Measurements from ENCODE around the gene ANGPTL4. TPM values are rescaled to one million over a fixed set of nuclear protein-coding genes. Genes with fewer than 3 reads are reported as not detected.

Gene ANGPTL4
- total RNA-seq, 4 donors from 2014 or later, result 15.3 to 56.4 (median 19.1) TPM

DNA sequence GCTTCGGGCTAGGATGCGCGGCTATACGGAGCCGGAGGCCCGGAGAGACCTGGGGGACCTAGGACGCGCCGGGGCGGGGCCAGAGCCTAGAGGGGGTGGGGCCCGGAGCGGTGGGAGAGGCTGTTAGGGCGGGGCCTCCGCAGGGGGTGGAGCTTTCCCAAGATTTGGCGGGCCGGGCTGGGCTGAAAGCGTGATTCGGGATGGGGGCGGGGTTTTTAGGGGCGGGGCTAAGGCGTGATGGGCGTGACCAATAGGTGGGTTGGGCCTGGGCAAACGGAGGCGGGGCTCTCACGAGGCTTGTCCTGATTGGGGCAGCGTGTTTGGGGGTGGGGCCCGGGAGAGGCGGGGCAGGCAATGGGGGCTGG, 26.6 kb downstream of the ANGPTL4 start:
- TF ChIP-seq POLR2A (IDR thresholded peaks at IDR 0.05) (no peak), EP300 (IDR thresholded peaks at IDR 0.05) (no peak), POLR2AphosphoS5 (IDR thresholded peaks at IDR 0.05) (no peak)
- TF ChIP-seq, protein P1, sequence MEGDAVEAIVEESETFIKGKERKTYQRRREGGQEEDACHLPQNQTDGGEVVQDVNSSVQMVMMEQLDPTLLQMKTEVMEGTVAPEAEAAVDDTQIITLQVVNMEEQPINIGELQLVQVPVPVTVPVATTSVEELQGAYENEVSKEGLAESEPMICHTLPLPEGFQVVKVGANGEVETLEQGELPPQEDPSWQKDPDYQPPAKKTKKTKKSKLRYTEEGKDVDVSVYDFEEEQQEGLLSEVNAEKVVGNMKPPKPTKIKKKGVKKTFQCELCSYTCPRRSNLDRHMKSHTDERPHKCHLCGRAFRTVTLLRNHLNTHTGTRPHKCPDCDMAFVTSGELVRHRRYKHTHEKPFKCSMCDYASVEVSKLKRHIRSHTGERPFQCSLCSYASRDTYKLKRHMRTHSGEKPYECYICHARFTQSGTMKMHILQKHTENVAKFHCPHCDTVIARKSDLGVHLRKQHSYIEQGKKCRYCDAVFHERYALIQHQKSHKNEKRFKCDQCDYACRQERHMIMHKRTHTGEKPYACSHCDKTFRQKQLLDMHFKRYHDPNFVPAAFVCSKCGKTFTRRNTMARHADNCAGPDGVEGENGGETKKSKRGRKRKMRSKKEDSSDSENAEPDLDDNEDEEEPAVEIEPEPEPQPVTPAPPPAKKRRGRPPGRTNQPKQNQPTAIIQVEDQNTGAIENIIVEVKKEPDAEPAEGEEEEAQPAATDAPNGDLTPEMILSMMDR (IDR thresholded peaks at IDR 0.05), result no peak
- peaks cover 71% of the 10 kb centered on the region for H3K4me1 ChIP-seq
- H3K36me3 ChIP-seq, result no peaks in the 10 kb centered on the region
- no peaks in the 10 kb centered on the region for H3K27me3 ChIP-seq
- no peaks in the 10 kb centered on the region for H3K9me3 ChIP-seq
- peak; percentile 98 to 99 for DNase-seq (ENCODE audit: low spot score in 2 of 2)
- under 1% methylated on average over 17 of the region's 28 CpGs for WGBS
- peak overlapping the region; percentile 100 for H3K27ac ChIP-seq
- H3K4me3 ChIP-seq, result peak overlapping the region; percentile 74

DNA sequence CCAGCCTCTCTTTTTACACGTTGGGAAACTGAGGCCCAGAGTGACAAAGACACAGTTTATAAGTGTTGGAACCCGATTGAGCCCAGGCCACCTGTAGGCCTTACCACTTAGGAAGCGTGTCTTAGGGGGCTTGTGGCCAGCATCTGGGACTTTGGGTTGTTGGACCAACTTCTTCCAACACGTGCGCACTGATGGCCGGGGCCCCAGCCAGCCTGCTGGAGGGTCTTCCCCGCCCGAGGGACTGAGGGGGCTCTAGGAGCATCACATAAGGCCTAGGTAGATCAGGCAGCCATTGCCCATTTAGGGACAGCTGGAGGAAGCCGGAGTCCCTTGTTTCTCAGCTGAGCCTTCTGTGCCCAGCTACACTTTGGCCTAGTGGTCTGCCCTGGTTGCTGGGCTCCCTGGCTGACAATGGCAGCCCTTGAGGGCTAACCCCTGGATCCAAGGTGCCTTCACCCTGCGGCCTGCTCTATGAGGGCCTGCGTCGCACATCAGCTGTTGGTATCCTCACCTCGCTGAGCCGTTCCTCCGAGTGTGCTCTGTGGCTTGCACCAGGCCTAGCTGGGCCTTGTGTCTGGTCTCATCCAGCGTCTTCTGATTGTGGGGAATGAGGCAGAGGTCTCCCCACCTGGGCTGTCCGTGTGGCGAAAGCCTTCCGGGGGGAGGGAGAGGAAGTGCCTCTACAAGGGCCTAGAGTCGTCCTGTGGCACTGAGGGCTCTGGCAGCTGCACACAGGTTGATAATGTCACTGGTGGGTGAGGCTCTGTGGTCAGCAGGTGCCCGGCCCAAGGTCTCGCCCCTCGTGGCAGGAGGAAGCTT, 27.5 kb downstream of the ANGPTL4 start:
- H3K9me3 ChIP-seq, result no peaks in the 10 kb centered on the region
- WGBS, result 72% methylated on average over 7 of the region's 23 CpGs
- H3K4me3 ChIP-seq, result peak overlapping the region; percentile 74
- H3K27me3 ChIP-seq, result no peaks in the 10 kb centered on the region
- H3K27ac ChIP-seq, result peak overlapping the region; percentile 67
- TF ChIP-seq POLR2AphosphoS5 (IDR thresholded peaks at IDR 0.05) (no peak), POLR2A (IDR thresholded peaks at IDR 0.05) (no peak), EP300 (IDR thresholded peaks at IDR 0.05) (no peak)
- TF ChIP-seq, protein P1 (IDR thresholded peaks at IDR 0.05), result no peak
- no peaks in the 10 kb centered on the region for H3K36me3 ChIP-seq
- H3K4me1 ChIP-seq, result peaks cover 71% of the 10 kb centered on the region
- peak in 1 of 2 donors; percentile 70 for DNase-seq (ENCODE audit: low spot score in 2 of 2)

GRCh38 chr19:8392017-8392591, 28.1 kb downstream of the ANGPTL4 start:
- H3K4me3 ChIP-seq, result peak overlapping the region; percentile 74
- H3K27me3 ChIP-seq, result no peaks in the 10 kb centered on the region
- DNase-seq (ENCODE audit: low spot score in 2 of 2), result no peak
- TF ChIP-seq POLR2A (IDR thresholded peaks at IDR 0.05) (no peak), POLR2AphosphoS5 (IDR thresholded peaks at IDR 0.05) (no peak), EP300 (IDR thresholded peaks at IDR 0.05) (no peak)
- TF ChIP-seq, protein P1 (IDR thresholded peaks at IDR 0.05), result no peak
- WGBS, result 28% methylated on average over 8 of the region's 11 CpGs
- no peaks in the 10 kb centered on the region for H3K36me3 ChIP-seq
- peaks cover 74% of the 10 kb centered on the region for H3K4me1 ChIP-seq
- peak overlapping the region; percentile 67 for H3K27ac ChIP-seq
- no peaks in the 10 kb centered on the region for H3K9me3 ChIP-seq

- H3K4me1 ChIP-seq, result peaks cover 82% of the 10 kb centered on the region
- 66% methylated on average over 5 of the region's 8 CpGs for WGBS
Measured at GRCh38 chr19:8393192-8393870, 29.4 kb downstream of the ANGPTL4 start.

More at GRCh38 chr19:8393192-8393870, 29.4 kb downstream of the ANGPTL4 start:
- H3K27me3 ChIP-seq, result no peaks in the 10 kb centered on the region
- TF ChIP-seq POLR2A (IDR thresholded peaks at IDR 0.05) (no peak), EP300 (IDR thresholded peaks at IDR 0.05) (no peak), POLR2AphosphoS5 (IDR thresholded peaks at IDR 0.05) (no peak)
- TF ChIP-seq, protein P1 (IDR thresholded peaks at IDR 0.05), result no peak
- no peaks in the 10 kb centered on the region for H3K9me3 ChIP-seq
- DNase-seq (ENCODE audit: low spot score in 2 of 2), result no peak
- peaks cover under 1% of the 10 kb centered on the region for H3K36me3 ChIP-seq
- H3K4me3 ChIP-seq, result no peak overlapping the region
- H3K27ac ChIP-seq, result peak overlapping the region; percentile 65
